Esophagus squamous epithelium (tissue), 5 donors: ENCODE results near the gene RRAD. TPM values are rescaled to one million over a fixed set of nuclear protein-coding genes. Genes with fewer than 3 reads are reported as not detected.
A peak's percentile ranks its signal among the peaks of the same experiment; 100 is the strongest.

Experiments
- DNase-seq: peaks from one replicate; lab custom pipeline; 2025; lab: John Stamatoyannopoulos, UW
- H3K27ac ChIP-seq, 4 donors: fragments of 200-600 bp; sonication (generic); one replicate each; pipeline ENCODE4 v1.5.1; 2016 to 2019; ENCODE audit warnings: mild to moderate bottlenecking in 1 of 4
- H3K27me3 ChIP-seq, 4 donors: fragments of 200-600 bp; sonication (generic); 1 replicate in 3 of 4; 2 replicates in 1 of 4; pipeline versions ENCODE4 v1.5.1 to v1.6.0; 2017 to 2021; ENCODE audit warnings: antibody characterized with exemption in 1 of 4
- H3K36me3 ChIP-seq, 3 donors: fragments of 200-600 bp; sonication (generic); one replicate each; pipeline ENCODE4 v1.5.1; 2016 to 2019
- H3K4me1 ChIP-seq, 3 donors: fragments of 200-600 bp; sonication (generic); one replicate each; pipeline ENCODE4 v1.5.1; 2017 to 2019
- H3K4me3 ChIP-seq, 4 donors: fragments of 200-600 bp; sonication (generic); 1 replicate in 3 of 4; 2 replicates in 1 of 4; pipeline ENCODE4 v1.5.1; 2016 to 2019; ENCODE audit warnings: mild to moderate bottlenecking in 2 of 4, moderate library complexity in 1 of 4
- H3K9me3 ChIP-seq, 3 donors: fragments of 200-600 bp; sonication (generic); one replicate each; pipeline ENCODE4 v1.5.1; 2016 to 2019
- POLR2A ChIP-seq, 4 donors: fragments of 450-650 bp; IDR thresholded peaks; one replicate each; pipeline ENCODE4 v1.6.1; 2017; ENCODE audit warnings: antibody characterized with exemption in 4 of 4, mild to moderate bottlenecking in 4 of 4, moderate library complexity in 3 of 4
- WGBS, 2 donors: methylation state at CpG; one replicate each; pipeline ENCODE4 v1.1.5; 2018; 5-methylcytosine and 5-hydroxymethylcytosine counted together
- intact Hi-C: fragments of 100-400 bp; cut with DNase I; formaldehyde crosslinking; loops from one replicate; pipeline ENCODE4 v1.15.0; 2022
- total RNA-seq, 4 donors: library from RNA; depleted of rRNA; stranded (reverse); fragments of >200 nt; gene quantifications; one replicate each; pipeline ENCODE4 v1.1.0, GENCODE V29; 2016
- TF ChIP-seq, protein P1 (sequence below), 6 experiments: fragments of 450-650 bp in 4 of 6; fragments of 200-600 bp in 2 of 6; sonication (generic) in 2 of 6; IDR thresholded peaks; one replicate each; pipeline ENCODE4 v1.5.1; 2016 to 2019; ENCODE audit warnings: antibody characterized with exemption in 6 of 6, mild to moderate bottlenecking in 4 of 6, moderate library complexity in 4 of 6
- donor health status: DM: yes; HTN: yes; CAD: no.

RRAD gene
- total RNA-seq, 4 donors from 2014 or later = 68.7 to 208 (median 129) TPM

GRCh38 chr16:66904846-66905632 lies 20.3 kb downstream of the RRAD start:
- DNase-seq = no peak
- H3K4me3 ChIP-seq = peak overlapping the region in 1 of 4 donors; percentile 18
- no peaks in the 10 kb centered on the region for H3K27me3 ChIP-seq
- peaks cover 36 to 91% (median 56%) of the 10 kb centered on the region in 3 donors for H3K4me1 ChIP-seq
- WGBS, 2 donors = 45% methylated on average over 10 to 12 of the region's 16 CpGs
- TF ChIP-seq, protein P1, sequence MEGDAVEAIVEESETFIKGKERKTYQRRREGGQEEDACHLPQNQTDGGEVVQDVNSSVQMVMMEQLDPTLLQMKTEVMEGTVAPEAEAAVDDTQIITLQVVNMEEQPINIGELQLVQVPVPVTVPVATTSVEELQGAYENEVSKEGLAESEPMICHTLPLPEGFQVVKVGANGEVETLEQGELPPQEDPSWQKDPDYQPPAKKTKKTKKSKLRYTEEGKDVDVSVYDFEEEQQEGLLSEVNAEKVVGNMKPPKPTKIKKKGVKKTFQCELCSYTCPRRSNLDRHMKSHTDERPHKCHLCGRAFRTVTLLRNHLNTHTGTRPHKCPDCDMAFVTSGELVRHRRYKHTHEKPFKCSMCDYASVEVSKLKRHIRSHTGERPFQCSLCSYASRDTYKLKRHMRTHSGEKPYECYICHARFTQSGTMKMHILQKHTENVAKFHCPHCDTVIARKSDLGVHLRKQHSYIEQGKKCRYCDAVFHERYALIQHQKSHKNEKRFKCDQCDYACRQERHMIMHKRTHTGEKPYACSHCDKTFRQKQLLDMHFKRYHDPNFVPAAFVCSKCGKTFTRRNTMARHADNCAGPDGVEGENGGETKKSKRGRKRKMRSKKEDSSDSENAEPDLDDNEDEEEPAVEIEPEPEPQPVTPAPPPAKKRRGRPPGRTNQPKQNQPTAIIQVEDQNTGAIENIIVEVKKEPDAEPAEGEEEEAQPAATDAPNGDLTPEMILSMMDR (IDR thresholded peaks at IDR 0.05) = no peak
- TF ChIP-seq POLR2A (IDR thresholded peaks at IDR 0.05) = no peak
- H3K9me3 ChIP-seq = no peaks in the 10 kb centered on the region
- H3K27ac ChIP-seq = peak overlapping the region; percentile 68 to 93 (median 90)
- intact Hi-C loops = no loop called here
- H3K36me3 ChIP-seq = no peaks in the 10 kb centered on the region

DNA sequence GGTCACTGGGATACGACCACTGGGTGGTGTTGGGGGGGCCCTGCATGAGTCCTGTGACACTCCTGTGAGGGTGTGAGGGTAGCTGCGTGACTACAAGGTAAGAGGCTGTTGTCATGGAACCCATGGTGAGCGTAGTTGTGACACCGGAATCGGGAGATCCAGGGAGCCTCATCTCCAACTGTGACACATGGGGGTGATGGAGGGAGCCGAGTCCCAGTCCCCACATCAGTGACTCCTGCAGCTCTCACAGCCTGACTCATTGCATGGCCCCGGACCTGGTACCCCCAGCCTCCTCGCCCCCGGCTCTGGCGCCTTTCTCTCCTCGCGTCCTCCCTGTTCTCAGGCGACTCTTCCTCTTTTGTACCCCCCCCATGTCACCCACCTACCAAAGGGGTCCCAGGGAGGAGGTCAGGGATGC lies 20.9 kb downstream of the RRAD start:
- Histone ChIP-seq H3K4me3 (no peak overlapping the region), H3K27ac (peak overlapping the region; percentile 68 to 93 (median 90)), H3K27me3 (no peaks in the 10 kb centered on the region), H3K36me3 (no peaks in the 10 kb centered on the region), H3K9me3 (no peaks in the 10 kb centered on the region), H3K4me1 (peaks cover 42 to 91% (median 62%) of the 10 kb centered on the region in 3 donors)
- DNase-seq = no peak
- TF ChIP-seq, protein P1 (IDR thresholded peaks at IDR 0.05) = no peak
- no peak for TF ChIP-seq POLR2A (IDR thresholded peaks at IDR 0.05)
- WGBS, 2 donors = 88 to 96% methylated on average over 4 to 9 of the region's 13 CpGs
- intact Hi-C loops = no loop called here

- intact Hi-C loops = no loop called here
- Histone ChIP-seq H3K27me3 (no peaks in the 10 kb centered on the region), H3K36me3 (no peaks in the 10 kb centered on the region), H3K9me3 (no peaks in the 10 kb centered on the region), H3K4me3 (no peak overlapping the region), H3K27ac (peak overlapping the region; percentile 68 to 93 (median 90)), H3K4me1 (peaks cover 47 to 98% (median 69%) of the 10 kb centered on the region in 3 donors)
- TF ChIP-seq POLR2A (IDR thresholded peaks at IDR 0.05) = no peak
- TF ChIP-seq, protein P1 (IDR thresholded peaks at IDR 0.05) = no peak
- WGBS, 2 donors = 36% methylated on average over 5 of the region's 11 CpGs; no CpG with 5 or more reads in 1 of the 2 donors
- DNase-seq = no peak
Observed at GRCh38 chr16:66903544-66904427, 21.5 kb downstream of the RRAD start.

- H3K4me1 ChIP-seq = peaks cover 48 to 100% (median 76%) of the 10 kb centered on the region in 3 donors
- no peak for DNase-seq
- 58 to 60% methylated on average over 2 to 12 of the region's 14 CpGs for WGBS, 2 donors
- no peaks in the 10 kb centered on the region for H3K27me3 ChIP-seq
- peak overlapping the region; percentile 68 to 93 (median 90) for H3K27ac ChIP-seq
- no peak for TF ChIP-seq POLR2A (IDR thresholded peaks at IDR 0.05)
- TF ChIP-seq, protein P1 (IDR thresholded peaks at IDR 0.05) = peak in 1 of 6 experiments; percentile 30
- no peak overlapping the region for H3K4me3 ChIP-seq
- no peaks in the 10 kb centered on the region for H3K9me3 ChIP-seq
- no peaks in the 10 kb centered on the region for H3K36me3 ChIP-seq
- intact Hi-C loops = no loop called here
Observed at GRCh38 chr16:66902648-66903543, 22.4 kb downstream of the RRAD start.
